A172 (cell line): ENCODE measurements around the gene EBF4. TPM values are rescaled to one million over a fixed set of nuclear protein-coding genes. Genes with fewer than 3 reads are reported as not detected.

Source experiments
- DNase-seq: peaks from one replicate; pipeline ENCODE4 v3.0.0-alpha.2; 2015; ENCODE audit warnings: low spot score
- total RNA-seq: library from RNA; depleted of rRNA; stranded (reverse); fragments of >200 nt; shearing (Covaris generic); gene quantifications from 2 replicates; pipeline ENCODE4 v1.2.3, GENCODE V29; 2014; rRNA removed

The EBF4 gene
- total RNA-seq, result 5.2 and 7.2 TPM in 2 replicates

- no peak for DNase-seq
Observed at GRCh38 chr20:2692036-2692885, at the start of gene EBF4. TSS of gene EBF4 (plus strand) at chr20:2692780. CDS start at chr20:2693646, 866 bp downstream.

- DNase-seq, result no peak
Observed at GRCh38 chr20:2643708-2644107, 48.9 kb upstream of the EBF4 start.

DNA sequence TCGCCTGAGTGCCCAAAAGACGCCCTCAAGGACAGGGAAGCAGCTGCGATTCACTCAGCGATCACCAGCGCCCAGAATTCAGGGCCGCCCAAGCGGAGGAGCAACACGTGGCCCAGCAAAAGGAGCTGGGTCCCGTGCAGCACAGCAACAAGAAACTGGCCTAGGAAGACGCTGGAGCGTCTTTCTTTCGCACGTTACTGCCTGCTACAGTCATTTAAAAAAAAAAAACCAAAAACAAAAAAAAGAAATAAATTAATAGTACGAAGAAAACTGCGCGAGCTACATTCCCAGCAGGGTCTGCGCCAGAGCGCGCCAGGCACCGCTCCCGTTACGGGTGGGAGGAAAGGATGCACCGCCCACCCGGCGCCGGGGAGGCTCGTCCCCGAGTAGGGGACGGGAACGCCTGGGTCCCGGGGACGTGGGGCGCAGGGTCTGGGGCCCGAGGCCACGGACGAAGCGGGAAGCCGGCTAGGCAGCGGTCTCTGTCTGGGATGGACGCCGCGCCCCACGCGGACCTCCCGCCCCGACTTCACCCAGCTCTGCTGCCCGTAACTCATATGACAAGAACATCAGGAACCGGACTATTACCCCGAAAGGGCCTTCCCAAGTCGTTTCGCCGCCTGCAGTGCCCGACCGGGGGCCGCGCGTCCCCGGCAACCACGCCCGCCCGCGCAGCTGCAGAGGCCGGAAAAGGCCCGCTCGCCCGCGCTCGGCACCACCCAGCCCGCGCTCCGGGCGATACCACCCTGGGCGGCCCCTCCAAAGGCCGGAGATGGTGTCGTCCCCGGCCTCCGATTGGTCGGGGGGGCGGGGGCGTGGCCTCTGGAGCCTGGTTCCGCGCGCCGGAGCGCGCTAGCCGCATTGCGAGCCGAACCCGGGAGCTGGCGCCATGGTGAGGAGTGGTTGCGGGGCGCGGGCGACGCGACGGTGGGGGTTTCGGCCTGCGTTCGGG lies 40.5 kb upstream of the EBF4 start, which contains the start of gene NOP56:
TSS of gene NOP56 (plus strand) at position 861 of the 952 bp plus-strand sequence. CDS start at position 890, 29 bp downstream.
- DNase-seq, result peak; percentile 85

GRCh38 chr20:2652724-2653555 lies 39.6 kb upstream of the EBF4 start:
- DNase-seq, result no peak

GRCh38 chr20:2653556-2654383 lies 38.8 kb upstream of the EBF4 start:
- DNase-seq, result no peak

DNA sequence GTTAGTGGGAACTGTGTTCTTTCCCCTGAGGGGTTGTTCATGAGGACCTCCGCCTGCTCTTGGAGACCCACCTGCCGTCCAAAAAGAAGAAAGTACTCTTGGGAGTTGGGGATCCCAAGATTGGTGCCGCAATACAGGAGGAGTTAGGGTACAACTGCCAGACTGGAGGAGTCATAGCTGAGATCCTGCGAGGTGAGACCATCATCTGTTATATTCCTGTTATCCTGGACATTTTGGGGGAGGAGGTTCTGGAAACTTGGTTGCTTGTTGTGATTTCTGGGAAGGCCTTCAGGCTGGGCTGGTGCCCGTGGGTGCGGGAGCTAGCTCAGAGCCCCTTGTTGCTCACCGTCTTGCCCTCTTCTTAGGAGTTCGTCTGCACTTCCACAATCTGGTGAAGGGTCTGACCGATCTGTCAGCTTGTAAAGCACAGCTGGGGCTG lies 38.2 kb upstream of the EBF4 start:
- DNase-seq, result no peak

- DNase-seq, result no peak
Observed at GRCh38 chr20:2654831-2655230, 37.7 kb upstream of the EBF4 start.

- no peak for DNase-seq
Observed at GRCh38 chr20:2655331-2656116, 37.1 kb upstream of the EBF4 start.

GRCh38 chr20:2656471-2657117 lies 36.0 kb upstream of the EBF4 start:
- no peak for DNase-seq

GRCh38 chr20:2657241-2657640 lies 35.3 kb upstream of the EBF4 start:
- no peak for DNase-seq

DNA sequence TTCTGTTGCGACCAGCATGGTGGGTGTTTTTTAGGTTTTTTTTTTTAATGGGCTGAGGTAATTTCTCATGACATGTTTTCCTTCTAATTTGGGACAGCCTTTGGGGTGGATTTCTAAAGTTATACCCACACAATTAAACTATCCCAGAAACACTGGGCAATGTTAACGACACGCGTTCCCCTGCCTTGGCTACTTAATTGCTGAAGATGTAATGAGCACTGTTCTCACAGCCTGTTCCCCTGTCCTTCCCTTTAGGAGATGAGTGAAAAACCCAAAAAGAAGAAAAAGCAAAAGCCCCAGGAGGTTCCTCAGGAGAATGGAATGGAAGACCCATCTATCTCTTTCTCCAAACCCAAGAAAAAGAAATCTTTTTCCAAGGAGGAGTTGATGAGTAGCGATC lies 34.9 kb upstream of the EBF4 start:
- DNase-seq, result no peak

DNA sequence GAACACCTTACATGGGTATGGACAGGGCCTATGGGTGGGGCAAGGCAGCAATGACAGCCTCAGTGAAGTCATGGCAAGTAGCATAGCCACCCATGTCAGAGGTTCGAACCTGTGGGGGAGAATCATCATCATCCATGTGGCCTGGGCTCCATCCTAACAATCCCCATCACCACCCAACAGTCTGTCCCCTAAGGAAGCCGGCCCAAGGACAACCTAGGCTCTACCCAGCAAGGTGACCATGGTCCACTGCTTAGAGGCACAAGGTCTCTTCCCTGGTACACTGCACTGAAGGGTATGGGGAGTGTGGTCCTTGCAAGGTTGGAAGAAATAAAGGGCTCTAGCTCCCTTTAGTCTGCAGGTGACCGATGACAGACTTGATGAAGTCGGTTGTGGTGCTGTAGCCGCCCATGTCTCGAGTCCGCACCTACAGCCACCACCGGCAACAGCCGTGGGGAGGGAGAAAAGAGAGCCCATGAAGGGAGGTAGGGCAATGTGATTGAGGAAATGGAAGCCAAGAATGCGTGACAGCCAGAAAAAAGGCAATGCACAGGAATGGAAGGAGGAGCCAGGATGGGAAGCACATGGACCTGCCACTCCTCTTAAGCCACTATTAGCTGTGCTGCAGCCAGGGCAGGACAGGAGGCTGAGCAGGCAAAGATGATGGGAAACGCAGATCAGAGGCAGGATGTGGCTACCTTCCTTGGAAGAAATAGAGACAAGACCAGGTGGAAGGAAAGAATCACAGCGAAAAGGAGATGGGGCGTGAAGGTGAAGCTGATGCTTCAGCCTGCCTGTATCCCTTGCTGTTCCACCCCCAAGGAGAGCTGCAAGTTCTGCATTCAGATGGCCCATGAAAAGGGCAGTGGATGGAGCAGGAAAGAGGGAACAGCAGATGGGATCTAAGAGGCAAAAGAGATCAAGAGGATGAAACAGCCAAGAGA lies 33.9 kb upstream of the EBF4 start:
- no peak for DNase-seq

- no peak for DNase-seq
Observed at GRCh38 chr20:2659547-2659946, 33.0 kb upstream of the EBF4 start.

DNA sequence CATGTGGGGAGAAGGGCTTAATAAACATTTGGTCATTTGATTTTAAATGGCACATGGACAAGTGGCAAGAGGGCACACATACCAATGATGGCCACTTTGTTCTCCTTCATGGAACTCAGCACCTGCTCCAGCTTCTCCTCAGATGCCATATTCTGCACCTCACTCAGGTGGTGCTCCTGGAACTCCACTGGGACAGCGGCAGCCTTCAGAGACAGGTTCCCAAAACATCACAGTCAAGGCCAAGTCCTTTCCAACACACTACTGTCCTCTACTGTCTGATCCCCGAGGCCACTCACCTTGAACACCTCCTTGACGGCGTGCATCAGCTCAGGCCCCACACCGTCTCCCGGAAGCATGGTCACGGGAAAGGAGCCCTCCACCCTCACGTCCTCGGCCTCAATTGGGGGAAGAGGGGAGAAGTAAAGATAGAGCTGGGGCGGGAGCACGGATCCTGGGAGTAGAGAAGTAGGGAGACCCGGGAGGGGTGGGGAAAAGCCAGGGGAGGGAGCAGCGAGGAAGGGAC lies 29.2 kb upstream of the EBF4 start:
- DNase-seq, result no peak

DNA sequence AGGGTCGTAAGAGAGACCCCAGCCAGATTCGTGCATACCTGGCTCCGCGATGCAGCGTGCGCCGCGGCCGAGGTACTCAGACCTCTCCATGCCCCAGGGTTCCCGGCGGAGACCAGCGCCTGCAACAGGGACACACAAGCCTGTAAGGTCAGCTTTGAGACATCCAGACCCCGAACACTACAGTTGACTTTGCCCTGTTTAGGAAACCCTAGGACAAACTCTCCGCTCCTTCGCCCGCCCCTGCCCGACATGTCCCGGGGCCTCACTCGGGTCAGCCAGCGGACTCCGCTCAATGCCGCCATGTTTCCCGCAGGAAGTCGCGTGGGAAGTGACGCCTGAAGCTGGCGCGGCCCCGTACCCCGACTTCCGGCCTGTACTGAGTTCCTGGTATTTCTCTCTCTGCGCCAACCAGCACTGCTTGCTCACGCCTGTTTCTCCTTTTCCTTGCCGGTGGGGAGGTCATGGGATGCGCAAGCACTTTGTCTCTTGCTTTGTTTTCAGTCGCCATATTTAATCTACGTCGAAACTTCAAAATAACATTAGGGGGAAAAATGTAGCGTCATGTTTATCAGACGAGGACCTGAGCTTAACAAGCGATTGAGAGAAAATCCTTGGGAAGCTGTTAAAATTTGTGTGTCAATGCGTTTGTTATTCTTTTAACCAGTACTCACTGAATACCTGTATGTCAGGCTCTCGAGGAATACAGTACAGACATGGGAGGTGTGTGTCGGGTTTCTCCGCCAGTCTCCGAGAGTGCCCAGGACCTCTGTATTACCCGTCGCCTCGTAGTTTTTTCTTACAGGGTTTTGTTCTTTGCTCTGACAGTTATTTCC lies 28.5 kb upstream of the EBF4 start, which contains the start of gene IDH3B:
TSS of gene IDH3B (minus strand) at position 330 of the 833 bp plus-strand sequence. CDS start at position 302, 28 bp downstream.
- peak; percentile 88 for DNase-seq

- no peak for DNase-seq
Observed at GRCh38 chr20:2671977-2672376, 20.6 kb upstream of the EBF4 start.

DNA sequence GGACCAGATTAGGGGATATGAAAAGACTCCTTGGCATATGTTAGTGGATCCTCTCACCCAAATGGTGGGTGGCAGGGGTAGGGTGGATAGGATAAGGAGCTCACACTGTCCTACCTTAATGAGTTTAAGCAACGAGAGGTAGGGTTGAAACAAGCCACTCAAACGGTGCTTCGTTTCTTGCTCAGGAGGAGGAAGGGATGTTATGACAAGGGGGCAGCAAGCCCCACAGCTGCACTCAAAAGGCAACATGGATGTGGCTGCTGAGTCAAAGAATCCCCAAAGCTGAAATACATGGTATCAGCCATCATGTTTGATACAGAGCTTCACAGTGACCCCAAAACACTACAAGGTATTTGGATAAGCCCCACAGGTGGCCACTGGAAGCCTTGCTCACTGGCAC lies 20.1 kb upstream of the EBF4 start:
- no peak for DNase-seq
